ENCODE results near the gene PRR9. TPM values are rescaled to one million over a fixed set of nuclear protein-coding genes. Genes with fewer than 3 reads are reported as not detected.

PRR9 gene
- total and polyA plus RNA-seq, 2 of the 8 experiments (the other 6 are each of a cell fraction or from before 2014, with no cell fraction given) = not detected

- ChIA-PET POLR2A (ENCODE audit: partially characterized antibody) (no interaction called here), CTCF (ENCODE audit: partially characterized antibody) (interaction anchor here (0.7 to 1.6 kb wide), 6 partner anchors 8 to 181 kb away, joined by 3 to 4 read pairs (median 3); no protein-coding TSS in a partner anchor)
- no peak overlapping the region for H3K4me3 ChIP-seq (ENCODE audit: extremely low read depth in 1 of 4, insufficient read depth in 2 of 4, low read depth in 3 of 4, low read length in 4 of 4)
- H3K4me2 ChIP-seq (ENCODE audit: insufficient read depth in 1 of 2, low read depth in 2 of 2, low read length in 2 of 2) = no peak overlapping the region
- no peak overlapping the region for H2BK12ac ChIP-seq (ENCODE audit: low read depth, low read length)
- no peak overlapping the region for H3K23ac ChIP-seq (ENCODE audit: insufficient read length)
- H3K18ac ChIP-seq (ENCODE audit: extremely low read depth, low read length) = no peak overlapping the region
- no peaks in the 10 kb centered on the region for H3K27me3 ChIP-seq (replicated peaks in 1 of 4; ENCODE audit: control insufficient read depth in 3 of 4, extremely low read depth in 1 of 4, insufficient read depth in 3 of 4, low read length in 3 of 4)
- H2BK120ac ChIP-seq (replicated peaks; ENCODE audit: low read depth, low read length) = no peak overlapping the region
- H3K4me1 ChIP-seq (replicated peaks in 1 of 4; ENCODE audit: control insufficient read depth in 3 of 4, insufficient read depth in 4 of 4, low read length in 3 of 4) = peaks cover 0 to 3% (median 0%) of the 10 kb centered on the region in 4 experiments; a peak in 1 of 7 replicates
- H2AK5ac ChIP-seq (ENCODE audit: low read depth, low read length) = no peak overlapping the region
- peaks cover 0 to 4% of the 10 kb centered on the region in 2 experiments; a peak in 1 of 4 replicates for H3K9me3 ChIP-seq (ENCODE audit: insufficient read depth in 2 of 2, low read depth in 1 of 2, low read length in 1 of 2)
- 88% methylated on average over 5 of the region's 5 CpGs; no CpG with 5 or more reads in 1 of the 2 experiments for WGBS, 2 experiments (ENCODE audit: extremely low coverage in 1 of 2, insufficient coverage in 1 of 2, insufficient read length in 1 of 2, insufficient replicate concordance in 2 of 2, low coverage in 1 of 2, low lambda C conversion rate in 2 of 2, missing lambda C conversion rate in 1 of 2)
- H3K23me2 ChIP-seq (ENCODE audit: low read depth, low read length) = no peaks in the 10 kb centered on the region
- no peak overlapping the region for H3K27ac ChIP-seq (ENCODE audit: low read depth, low read length)
- H3K36me3 ChIP-seq (ENCODE audit: control insufficient read depth in 2 of 4, insufficient read depth in 4 of 4, low read length in 3 of 4) = no peaks in the 10 kb centered on the region
- no peak overlapping the region for H3K4ac ChIP-seq (replicated peaks; ENCODE audit: insufficient read length, low read depth, low read length)
- no peaks in the 10 kb centered on the region for H3K79me2 ChIP-seq (ENCODE audit: control insufficient read depth in 1 of 2, insufficient read depth in 2 of 2, low read length in 2 of 2)
- H3K14ac ChIP-seq (ENCODE audit: insufficient read length) = no peak overlapping the region
- H2BK15ac ChIP-seq (ENCODE audit: low read length) = no peak overlapping the region
- DNase-seq (ENCODE audit: low read depth in 1 of 2, low spot score in 2 of 2) (no peak), FAIRE-seq (no peak)
- H2BK5ac ChIP-seq (ENCODE audit: low read depth, low read length) = no peak overlapping the region
- no peak overlapping the region for H3K56ac ChIP-seq (replicated peaks; ENCODE audit: insufficient read length, low read depth, low read length)
- no peak overlapping the region for H4K5ac ChIP-seq (ENCODE audit: insufficient read length, low read depth, low read length)
- no peak overlapping the region for H4K8ac ChIP-seq (ENCODE audit: extremely low read depth, insufficient read depth, low read length)
- no peak for TF ChIP-seq RAD21 (IDR thresholded peaks at IDR 0.05 in 1 of 2, conservative IDR thresholded peaks at IDR 0.05 in 1 of 2; ENCODE audit: low read depth in 2 of 2, low read length in 2 of 2)
- TF ChIP-seq BACH1 (IDR thresholded peaks at IDR 0.05; ENCODE audit: low read length) = no peak
- TF ChIP-seq RXRA (IDR thresholded peaks at IDR 0.05; ENCODE audit: insufficient read depth, low read depth, low read length) = no peak
- no peak overlapping the region for H3K9ac ChIP-seq (replicated peaks in 1 of 4; ENCODE audit: extremely low read depth in 1 of 4, low read depth in 3 of 4, low read length in 3 of 4)
- H2BK20ac ChIP-seq (ENCODE audit: low read length) = no peak overlapping the region
- no peak overlapping the region for H2AFZ ChIP-seq (ENCODE audit: low read length)
- H4K20me1 ChIP-seq (replicated peaks in 1 of 2; ENCODE audit: control insufficient read depth in 1 of 2, insufficient read depth in 2 of 2, low read length in 2 of 2) = no peaks in the 10 kb centered on the region
- no peaks in the 10 kb centered on the region for H3K79me1 ChIP-seq (ENCODE audit: low read depth, low read length)
- no peak overlapping the region for H4K91ac ChIP-seq (replicated peaks; ENCODE audit: insufficient read length, low read length)
Observed at GRCh38 chr1:153212201-153212600, 5.2 kb upstream of the PRR9 start.

All from H1 (cell line).